Activated CD4-positive, alpha-beta memory T cell treated with anti-CD3 and anti-CD28 coated beads, Interleukin-2, amount 10 ng/mL, durations not matched to agents 7 days and 5 days (primary cell): ENCODE measurements around the gene DLL1. TPM values are rescaled to one million over a fixed set of nuclear protein-coding genes. Genes with fewer than 3 reads are reported as not detected.

Experiments used
- CTCF ChIA-PET: fragments of 350-600 bp; sonication (Branson Sonifier 250); formaldehyde crosslinking; loops from one replicate; lab custom pipeline; 2021; ENCODE audit warnings: antibody characterized with exemption, inconsistent platforms; lab: Charles Lee
- POLR2A ChIA-PET: fragments of 350-600 bp; sonication (Branson Sonifier 250); formaldehyde crosslinking; loops from one replicate; lab custom pipeline; 2021; ENCODE audit warnings: antibody characterized with exemption; lab: Charles Lee
- DNase-seq: peaks from one replicate; pipeline ENCODE4 v3.0.0-alpha.2; 2020
- H3K27ac Mint-ChIP-seq: one replicate; pipeline ENCODE4 v1.8.0; 2021; ENCODE audit warnings: mild to moderate bottlenecking, mixed read lengths
- H3K27me3 Mint-ChIP-seq: one replicate; pipeline ENCODE4 v1.8.0; 2021; ENCODE audit warnings: mixed read lengths
- H3K36me3 Mint-ChIP-seq: one replicate; pipeline ENCODE4 v1.8.0; 2021; ENCODE audit warnings: low read depth, mixed read lengths
- H3K4me1 Mint-ChIP-seq: one replicate; pipeline ENCODE4 v1.8.0; 2021; ENCODE audit warnings: mixed read lengths
- H3K4me3 Mint-ChIP-seq: one replicate; pipeline ENCODE4 v1.8.0; 2021; ENCODE audit warnings: mild to moderate bottlenecking, mixed read lengths
- H3K9me3 Mint-ChIP-seq: one replicate; pipeline ENCODE4 v1.8.0; 2021; ENCODE audit warnings: mixed read lengths
- total RNA-seq, 2 experiments: library from RNA; stranded (reverse); gene quantifications; one replicate each; pipeline ENCODE4 v1.2.3, GENCODE V29; 2021

DLL1 gene
- total RNA-seq, 2 experiments from 2014 or later, result 0.20 TPM; not detected in 1

DNA sequence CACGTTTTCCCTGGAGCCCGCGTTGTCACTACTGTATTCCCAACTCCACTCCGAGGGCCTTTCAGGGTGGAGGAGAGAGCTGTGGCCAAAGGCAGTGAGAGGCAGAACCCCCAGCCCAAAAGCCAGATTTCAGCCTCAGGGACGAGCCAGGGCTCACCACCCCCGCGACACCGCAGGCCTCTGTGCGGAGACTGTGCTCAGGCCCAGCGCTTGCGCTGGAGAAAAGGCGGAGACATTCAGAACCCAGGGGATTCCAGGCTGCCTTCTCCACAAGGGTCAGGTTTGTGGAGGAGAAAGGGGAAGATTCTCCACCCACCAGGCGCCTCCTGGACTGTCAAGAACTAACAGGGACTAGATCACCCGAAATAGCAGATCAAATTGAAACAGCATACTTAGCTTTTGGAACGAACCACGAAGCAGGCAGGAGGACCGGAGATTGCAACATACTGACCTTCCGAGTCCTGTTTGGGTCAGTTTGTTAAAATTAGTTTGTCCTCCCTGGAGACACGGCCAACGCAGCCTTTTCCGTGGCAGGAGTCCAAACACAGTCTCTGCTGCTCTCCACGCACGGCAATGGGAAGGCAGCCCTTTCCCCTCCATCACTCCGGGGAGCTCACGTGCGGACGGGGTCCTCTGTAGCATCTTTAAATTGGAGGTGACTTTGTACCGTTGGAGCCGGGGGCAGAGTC, 14.4 kb downstream of the DLL1 start:
- Mint-ChIP-seq H3K4me3 (no peak overlapping the region), H3K9me3 (no peaks in the 10 kb centered on the region), H3K27me3 (peaks cover 66% of the 10 kb centered on the region), H3K36me3 (no peaks in the 10 kb centered on the region), H3K27ac (no peak overlapping the region), H3K4me1 (peaks cover 25% of the 10 kb centered on the region)
- DNase-seq, result no peak
- POLR2A ChIA-PET, result no interaction called here
- CTCF ChIA-PET, result interaction anchor here (1.0 kb wide), 1 partner anchor 15 kb away, joined by 3 read pairs; no protein-coding TSS in a partner anchor

DNA sequence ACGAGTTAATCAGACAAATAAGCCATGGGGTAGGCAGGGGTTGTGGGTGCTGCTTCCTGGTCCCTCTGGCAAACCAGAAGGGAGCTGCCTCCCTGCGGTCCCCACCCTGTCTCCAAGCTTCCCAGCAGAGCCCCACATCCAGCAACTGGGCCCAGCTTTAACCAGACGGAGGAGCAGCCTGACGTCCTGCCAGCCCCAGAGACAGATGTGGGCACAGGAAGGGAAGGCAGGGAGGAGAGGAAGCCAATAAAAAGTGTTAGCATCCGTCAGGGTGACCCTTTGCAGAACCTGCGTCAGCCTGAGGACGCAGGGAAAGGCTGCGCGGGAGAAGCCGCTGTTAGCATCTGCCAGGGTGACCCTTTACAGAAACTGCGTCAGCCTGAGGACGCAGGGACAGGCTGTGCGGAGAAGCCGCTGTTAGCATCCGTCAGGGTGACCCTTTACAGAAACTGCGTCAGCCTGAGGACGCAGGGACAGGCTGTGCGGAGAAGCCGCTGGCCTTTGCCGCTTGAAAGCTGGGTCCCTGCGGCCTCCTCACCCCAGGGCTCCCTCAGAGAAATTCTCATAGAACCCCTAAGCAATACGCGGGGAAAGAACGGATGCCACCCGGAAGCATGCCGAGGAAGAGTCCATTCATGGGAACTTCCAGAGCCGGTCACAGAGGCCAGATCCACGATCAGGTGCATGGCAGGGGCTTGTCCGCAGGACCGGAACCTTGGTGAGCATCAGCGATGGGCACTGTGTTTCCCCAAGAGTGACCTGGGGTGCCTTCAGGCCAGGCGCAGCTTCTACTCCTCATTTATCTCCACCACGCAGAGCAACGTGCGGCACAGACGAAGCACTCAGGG, 15.9 kb downstream of the DLL1 start:
- Mint-ChIP-seq H3K27me3 (peaks cover 71% of the 10 kb centered on the region), H3K27ac (no peak overlapping the region), H3K36me3 (no peaks in the 10 kb centered on the region), H3K4me3 (no peak overlapping the region), H3K4me1 (peaks cover 24% of the 10 kb centered on the region), H3K9me3 (no peaks in the 10 kb centered on the region)
- no peak for DNase-seq
- ChIA-PET CTCF (no interaction called here), POLR2A (no interaction called here)

DNA sequence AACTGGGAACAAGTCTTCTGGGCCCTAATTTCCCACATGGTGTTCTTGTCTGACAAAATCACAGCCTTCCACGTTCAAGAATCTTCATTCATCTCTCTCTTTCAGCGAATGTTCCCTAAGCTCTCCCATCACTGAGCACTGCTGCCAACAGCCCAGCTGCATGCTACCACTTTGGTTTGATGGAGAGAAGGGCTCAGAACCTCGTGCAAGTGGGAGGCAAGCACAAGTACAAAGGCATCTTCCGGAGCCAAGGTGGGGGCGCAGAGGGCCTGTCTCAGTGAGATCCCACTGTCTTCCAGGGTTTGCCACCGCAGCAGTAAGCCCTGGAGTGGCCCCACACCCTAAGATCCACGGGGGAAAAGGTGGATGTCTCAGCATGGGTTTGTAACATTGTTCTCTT, 17.2 kb downstream of the DLL1 start:
- no peak for DNase-seq
- H3K27me3 Mint-ChIP-seq, result peaks cover 66% of the 10 kb centered on the region
- H3K9me3 Mint-ChIP-seq, result no peaks in the 10 kb centered on the region
- no peaks in the 10 kb centered on the region for H3K36me3 Mint-ChIP-seq
- ChIA-PET POLR2A (interaction anchor here (1.8 kb wide), 1 partner anchor 13 kb away, joined by 4 read pairs; no protein-coding TSS in a partner anchor), CTCF (no interaction called here)
- no peak overlapping the region for H3K4me3 Mint-ChIP-seq
- no peak overlapping the region for H3K27ac Mint-ChIP-seq
- H3K4me1 Mint-ChIP-seq, result peaks cover 19% of the 10 kb centered on the region

DNA sequence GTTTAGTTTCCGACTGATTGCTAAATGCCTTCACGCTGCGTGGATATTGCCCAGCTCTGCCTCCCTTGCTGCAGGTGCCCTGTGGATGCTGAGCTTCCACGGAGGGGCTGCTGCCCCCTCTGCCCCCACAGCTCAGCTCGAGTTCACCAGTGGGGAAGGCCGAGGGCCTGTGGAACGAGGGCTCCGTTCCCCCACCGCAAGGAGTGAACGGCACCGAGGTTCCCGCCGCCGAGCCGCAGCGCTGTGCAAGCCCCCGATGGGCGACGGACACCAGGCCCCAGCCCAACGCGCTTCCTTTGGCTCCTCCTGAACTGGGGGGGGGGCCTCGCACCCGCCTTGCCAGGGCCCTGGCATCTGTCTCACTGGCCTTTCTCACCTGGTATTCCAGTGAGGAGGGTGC, 17.7 kb downstream of the DLL1 start:
- peaks cover 64% of the 10 kb centered on the region for H3K27me3 Mint-ChIP-seq
- CTCF ChIA-PET, result no interaction called here
- no peaks in the 10 kb centered on the region for H3K36me3 Mint-ChIP-seq
- no peak overlapping the region for H3K27ac Mint-ChIP-seq
- no peaks in the 10 kb centered on the region for H3K9me3 Mint-ChIP-seq
- no peak for DNase-seq
- no peak overlapping the region for H3K4me3 Mint-ChIP-seq
- peaks cover 14% of the 10 kb centered on the region for H3K4me1 Mint-ChIP-seq
- POLR2A ChIA-PET, result interaction anchor here (1.8 kb wide), 1 partner anchor 13 kb away, joined by 4 read pairs; no protein-coding TSS in a partner anchor

DNA sequence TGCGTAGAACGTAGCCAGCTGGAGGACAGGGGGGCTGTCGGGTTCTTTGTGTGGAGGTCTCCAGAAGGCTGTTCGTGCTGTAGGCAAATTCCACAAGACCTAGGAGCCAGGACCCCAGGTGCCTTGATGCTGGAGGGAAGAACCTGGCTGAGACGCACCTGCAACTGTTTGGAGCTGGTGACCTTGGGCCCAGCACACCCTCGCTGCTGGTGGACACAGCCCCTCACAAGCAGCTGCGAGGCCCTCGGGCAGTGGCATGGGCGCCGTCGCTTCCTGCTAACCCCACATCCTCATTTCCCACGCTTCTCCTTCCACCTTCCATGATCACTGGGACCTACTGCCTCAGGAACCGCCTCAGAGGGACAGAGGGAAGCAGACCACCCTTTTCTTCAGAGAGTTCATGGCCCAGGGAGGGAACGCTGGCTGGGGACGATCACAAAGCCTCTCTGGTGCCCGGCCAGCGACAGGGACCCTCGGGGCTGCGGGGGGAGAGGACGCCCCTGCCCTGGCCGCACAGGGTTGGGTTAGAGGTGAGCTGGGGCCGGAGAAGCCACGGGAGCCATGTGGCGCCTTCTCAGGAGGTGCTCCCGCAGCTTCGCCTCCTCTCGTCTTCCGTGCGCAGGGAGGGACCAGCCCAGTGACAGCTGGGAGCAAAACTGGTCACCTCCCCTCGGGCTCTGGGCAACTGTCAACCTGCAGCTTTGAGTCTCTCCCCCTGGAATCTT, 18.4 kb downstream of the DLL1 start:
- POLR2A ChIA-PET, result interaction anchor here (1.3 to 1.8 kb wide), 2 partner anchors 14 to 469 kb away, joined by 3 to 4 read pairs; no protein-coding TSS in a partner anchor
- H3K36me3 Mint-ChIP-seq, result no peaks in the 10 kb centered on the region
- H3K27ac Mint-ChIP-seq, result no peak overlapping the region
- peaks cover 14% of the 10 kb centered on the region for H3K4me1 Mint-ChIP-seq
- no peaks in the 10 kb centered on the region for H3K9me3 Mint-ChIP-seq
- no peak for DNase-seq
- peaks cover 67% of the 10 kb centered on the region for H3K27me3 Mint-ChIP-seq
- CTCF ChIA-PET, result no interaction called here
- no peak overlapping the region for H3K4me3 Mint-ChIP-seq

DNA sequence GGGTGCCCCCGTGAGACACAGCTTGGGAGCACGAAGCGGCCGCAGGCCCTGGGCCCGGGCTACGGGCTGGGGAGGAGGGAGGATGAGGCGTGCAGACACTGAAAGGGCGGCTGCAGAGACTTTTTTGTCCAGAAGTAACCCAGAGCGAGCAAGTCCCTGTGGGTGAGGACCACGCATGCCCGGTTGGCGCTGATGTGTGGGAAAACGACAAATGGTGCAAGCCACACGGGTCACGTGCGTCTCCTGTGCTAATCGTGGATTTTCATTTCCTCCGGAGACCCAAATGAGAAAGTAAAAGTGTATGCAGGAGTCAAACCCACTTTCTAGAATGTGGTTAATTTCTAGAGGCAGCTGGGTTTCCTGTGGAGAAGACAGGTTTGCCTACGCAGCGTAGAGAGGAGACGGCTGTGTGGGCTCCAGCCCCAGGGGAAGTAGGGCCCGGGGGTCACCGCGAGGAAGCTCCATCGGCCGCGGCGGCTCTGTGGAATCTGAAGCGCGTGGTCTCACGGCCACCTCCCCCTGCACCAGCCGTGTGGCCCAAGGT, 19.0 kb downstream of the DLL1 start:
- ChIA-PET POLR2A (interaction anchor here (1.3 to 1.8 kb wide), 2 partner anchors 15 to 469 kb away, joined by 3 to 4 read pairs; no protein-coding TSS in a partner anchor), CTCF (no interaction called here)
- H3K27me3 Mint-ChIP-seq, result peaks cover 63% of the 10 kb centered on the region

DNA sequence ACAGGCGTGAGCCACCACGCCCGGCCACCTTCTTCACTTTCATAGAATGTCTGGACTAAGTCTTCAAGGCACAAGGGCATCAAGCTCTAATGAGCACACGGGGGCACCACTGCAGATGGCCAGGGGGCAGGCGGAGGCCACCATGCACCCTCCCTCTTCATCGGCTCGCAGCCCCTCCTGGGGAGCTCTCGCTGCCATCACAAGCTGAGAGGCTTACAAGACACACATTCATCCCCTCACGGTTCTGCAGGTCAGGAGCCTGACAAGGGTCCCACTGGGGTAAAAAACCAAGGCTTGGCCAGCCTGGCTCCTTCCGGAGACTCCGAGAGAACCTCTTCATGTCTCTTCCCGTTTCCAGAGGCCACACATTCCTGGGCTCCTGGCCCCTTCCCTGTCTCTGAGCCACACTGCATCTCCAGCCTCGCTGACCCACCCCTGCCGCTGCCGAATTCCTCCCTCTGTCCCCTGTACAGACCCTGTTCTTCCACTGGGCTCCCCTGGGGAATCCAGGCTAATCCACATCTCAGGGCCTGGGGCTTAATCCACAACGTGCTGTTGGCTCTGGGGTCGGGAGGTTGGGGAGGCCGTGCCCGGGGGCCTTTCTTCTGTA, 19.8 kb downstream of the DLL1 start:
- ChIA-PET POLR2A (interaction anchor here (1.3 kb wide), 1 partner anchor 468 kb away, joined by 3 read pairs; no protein-coding TSS in a partner anchor), CTCF (no interaction called here)
- no peak overlapping the region for H3K4me3 Mint-ChIP-seq
- DNase-seq, result no peak
- H3K9me3 Mint-ChIP-seq, result no peaks in the 10 kb centered on the region
- H3K27me3 Mint-ChIP-seq, result peaks cover 60% of the 10 kb centered on the region
- no peak overlapping the region for H3K27ac Mint-ChIP-seq
- H3K36me3 Mint-ChIP-seq, result no peaks in the 10 kb centered on the region
- H3K4me1 Mint-ChIP-seq, result peaks cover 14% of the 10 kb centered on the region

More for the DNA sequence above, 19.0 kb downstream of the DLL1 start:
- peak; percentile 56 for DNase-seq
- Mint-ChIP-seq H3K36me3 (no peaks in the 10 kb centered on the region), H3K4me1 (peaks cover 14% of the 10 kb centered on the region), H3K9me3 (no peaks in the 10 kb centered on the region), H3K27ac (no peak overlapping the region), H3K4me3 (no peak overlapping the region)

DNA sequence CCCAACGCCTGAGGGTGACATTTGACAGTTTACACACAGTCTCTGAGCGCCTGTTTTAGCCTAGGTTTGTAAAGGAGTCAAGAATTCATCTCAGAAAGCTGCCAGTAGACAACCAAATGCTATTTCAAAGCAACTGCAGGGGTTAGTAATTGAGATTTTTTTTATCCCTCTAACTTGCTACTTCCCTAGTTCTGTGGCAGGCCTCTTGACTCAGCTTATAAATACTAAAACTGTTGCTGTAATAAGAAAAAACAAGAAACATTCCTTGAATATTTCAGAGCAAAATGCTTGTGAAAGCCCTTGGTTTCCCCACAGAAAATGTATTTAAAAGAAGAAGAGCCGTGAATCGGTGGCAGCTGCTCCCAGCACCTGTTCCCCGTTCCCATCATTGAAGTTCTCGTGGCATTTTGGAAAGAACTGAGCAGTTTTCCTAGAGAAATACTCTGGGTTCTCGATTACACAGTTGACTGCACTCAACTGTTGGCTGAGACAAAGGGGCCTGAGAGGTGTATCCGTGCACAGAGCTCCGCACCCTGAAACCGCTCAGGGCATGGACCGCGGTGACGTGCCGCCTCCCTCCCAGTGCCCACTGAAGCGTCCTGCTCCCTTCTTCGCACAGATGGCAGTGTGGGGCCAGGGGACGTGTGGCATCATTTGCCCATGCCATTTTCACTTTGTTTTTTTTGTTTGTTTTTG, 20.9 kb downstream of the DLL1 start:
- H3K4me1 Mint-ChIP-seq, result peaks cover 14% of the 10 kb centered on the region
- no peak for DNase-seq
- no peaks in the 10 kb centered on the region for H3K9me3 Mint-ChIP-seq
- H3K4me3 Mint-ChIP-seq, result no peak overlapping the region
- H3K27ac Mint-ChIP-seq, result no peak overlapping the region
- peaks cover 60% of the 10 kb centered on the region for H3K27me3 Mint-ChIP-seq
- ChIA-PET POLR2A (no interaction called here), CTCF (no interaction called here)
- H3K36me3 Mint-ChIP-seq, result no peaks in the 10 kb centered on the region

DNA sequence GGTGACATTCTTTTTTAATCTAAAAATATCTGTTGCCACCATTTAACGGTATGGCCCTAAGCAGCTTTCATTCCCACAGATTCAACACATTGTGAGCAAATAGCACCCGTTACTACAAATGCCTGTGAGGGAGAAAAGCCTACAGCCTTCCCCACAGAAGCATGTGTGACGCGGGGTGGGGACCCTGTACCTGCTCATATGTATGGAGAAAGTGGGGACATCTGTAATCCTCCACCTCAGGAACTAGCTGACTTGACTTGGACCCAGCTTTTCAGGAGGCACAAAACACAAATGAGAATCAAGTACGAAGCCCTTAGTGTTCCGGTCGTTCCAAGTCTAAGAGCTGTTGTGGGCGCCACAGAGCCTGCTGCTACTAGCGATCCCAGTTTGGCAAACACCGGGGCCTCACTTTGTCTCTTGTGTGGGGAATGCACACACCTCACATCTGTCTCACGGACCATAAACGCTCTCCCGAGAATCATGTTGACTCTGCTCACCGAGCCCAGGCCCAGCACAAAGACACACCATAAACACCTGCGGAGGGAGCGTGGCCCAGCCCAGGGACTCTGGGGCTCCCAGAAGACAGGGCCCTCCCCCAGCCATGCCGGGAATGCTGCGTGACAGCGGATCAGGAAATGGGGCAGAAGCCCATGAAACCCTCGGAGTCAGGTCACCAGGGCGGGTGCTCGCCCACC, 21.6 kb downstream of the DLL1 start:
- POLR2A ChIA-PET, result no interaction called here
- peaks cover 14% of the 10 kb centered on the region for H3K4me1 Mint-ChIP-seq
- no peaks in the 10 kb centered on the region for H3K36me3 Mint-ChIP-seq
- DNase-seq, result no peak
- CTCF ChIA-PET, result no interaction called here
- H3K9me3 Mint-ChIP-seq, result no peaks in the 10 kb centered on the region
- H3K4me3 Mint-ChIP-seq, result no peak overlapping the region
- peaks cover 58% of the 10 kb centered on the region for H3K27me3 Mint-ChIP-seq
- H3K27ac Mint-ChIP-seq, result no peak overlapping the region

DNA sequence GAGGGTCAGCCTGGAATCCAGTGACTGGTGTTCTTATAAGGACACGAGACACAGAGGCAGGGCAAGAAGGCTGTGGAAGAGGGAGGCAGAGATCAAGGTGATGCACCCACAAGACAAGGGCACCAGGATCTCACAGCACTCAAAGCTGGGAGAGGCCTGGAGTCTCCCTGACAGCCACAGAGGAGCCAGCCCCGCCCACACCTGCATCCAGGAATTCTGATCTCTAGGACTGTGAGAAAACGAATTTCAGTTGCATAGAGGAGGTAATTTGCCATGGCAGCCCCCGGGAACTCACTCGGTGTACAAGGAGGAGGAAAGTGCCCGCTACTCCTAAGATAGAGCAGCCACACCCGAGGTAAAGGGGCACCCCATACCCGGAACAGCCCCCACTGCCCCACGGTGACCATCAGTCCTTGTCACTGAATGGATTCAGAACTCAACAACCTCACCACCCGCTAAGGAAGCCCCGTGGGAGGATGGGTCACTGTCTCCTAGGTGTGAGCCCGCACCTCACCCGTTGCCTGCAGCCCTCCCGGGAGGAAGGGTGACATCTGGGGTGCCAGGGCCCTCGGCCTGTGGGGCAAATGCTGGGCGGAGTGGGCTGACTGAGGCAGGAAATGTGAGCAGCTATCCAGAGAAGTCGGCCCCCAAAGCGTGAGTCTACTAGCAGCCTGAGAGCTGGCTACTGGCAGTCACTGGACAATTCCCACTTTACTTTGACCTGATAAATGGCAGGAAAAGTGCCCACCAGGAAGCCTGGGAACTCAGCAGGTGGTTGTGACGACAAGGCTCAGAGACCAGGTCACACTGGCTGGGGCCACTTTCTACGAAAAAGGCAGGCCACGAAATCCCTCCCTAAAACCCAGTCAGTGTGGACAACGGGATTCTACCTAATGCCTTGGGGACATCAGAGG, 22.4 kb downstream of the DLL1 start:
- no peak for DNase-seq
- Mint-ChIP-seq H3K36me3 (no peaks in the 10 kb centered on the region), H3K4me1 (peaks cover 14% of the 10 kb centered on the region), H3K4me3 (no peak overlapping the region), H3K9me3 (no peaks in the 10 kb centered on the region), H3K27me3 (peaks cover 57% of the 10 kb centered on the region), H3K27ac (no peak overlapping the region)
- POLR2A ChIA-PET, result no interaction called here
- CTCF ChIA-PET, result interaction anchor here (0.9 kb wide), 1 partner anchor 10 kb away, joined by 3 read pairs; no protein-coding TSS in a partner anchor

DNA sequence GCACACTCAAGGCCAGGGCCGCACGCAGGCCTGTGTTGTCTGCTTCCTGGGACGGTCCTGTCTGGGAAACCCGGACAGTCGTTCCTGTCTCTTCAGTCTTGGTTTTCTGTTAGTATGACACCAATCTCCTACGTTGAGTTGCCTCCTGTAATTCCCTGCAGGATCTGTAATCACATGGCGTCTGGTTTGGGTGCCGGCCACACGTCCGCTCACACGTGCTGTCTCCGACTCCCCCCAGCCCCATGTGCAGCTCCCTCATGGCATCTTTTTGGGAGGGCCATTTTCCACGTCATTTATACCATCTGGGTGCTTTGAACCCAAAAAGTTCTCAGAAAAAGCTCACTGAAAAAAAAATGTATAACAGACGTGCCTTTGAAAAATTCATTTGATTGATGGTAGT, 23.2 kb downstream of the DLL1 start:
- H3K9me3 Mint-ChIP-seq, result no peaks in the 10 kb centered on the region
- H3K4me1 Mint-ChIP-seq, result peaks cover 11% of the 10 kb centered on the region
- POLR2A ChIA-PET, result no interaction called here
- no peak for DNase-seq
- no peaks in the 10 kb centered on the region for H3K36me3 Mint-ChIP-seq
- H3K27me3 Mint-ChIP-seq, result peaks cover 57% of the 10 kb centered on the region
- H3K4me3 Mint-ChIP-seq, result no peak overlapping the region
- CTCF ChIA-PET, result interaction anchor here (0.9 kb wide), 1 partner anchor 11 kb away, joined by 3 read pairs; no protein-coding TSS in a partner anchor
- no peak overlapping the region for H3K27ac Mint-ChIP-seq
